OCI-LY7 (cell line): Measurements from ENCODE around the gene GLB1L2.
"Not testable (repeated sequence)": the region's sequence is repeated elsewhere in the genome, so short reads cannot be mapped to it uniquely, and the experiment has no call there.

Experiments used
- EZH2phosphoT487 ChIP-seq: fragments of 200-600 bp; sonication (generic); IDR thresholded peaks from 2 replicates; pipeline ENCODE4 v1.6.1; 2018; ENCODE audit warnings: low read depth, borderline replicate concordance, mild to moderate bottlenecking, mixed run types, antibody characterized with exemption, low read length, moderate library complexity, mixed read lengths
- TF ChIP-seq, protein P1 (sequence below): fragments of 200-600 bp; sonication (generic); conservative IDR thresholded peaks from 2 replicates; pipeline ENCODE4 v1.5.1; 2014; ENCODE audit warnings: mild to moderate bottlenecking, antibody characterized with exemption, low read length, moderate library complexity, mixed read lengths

DNA sequence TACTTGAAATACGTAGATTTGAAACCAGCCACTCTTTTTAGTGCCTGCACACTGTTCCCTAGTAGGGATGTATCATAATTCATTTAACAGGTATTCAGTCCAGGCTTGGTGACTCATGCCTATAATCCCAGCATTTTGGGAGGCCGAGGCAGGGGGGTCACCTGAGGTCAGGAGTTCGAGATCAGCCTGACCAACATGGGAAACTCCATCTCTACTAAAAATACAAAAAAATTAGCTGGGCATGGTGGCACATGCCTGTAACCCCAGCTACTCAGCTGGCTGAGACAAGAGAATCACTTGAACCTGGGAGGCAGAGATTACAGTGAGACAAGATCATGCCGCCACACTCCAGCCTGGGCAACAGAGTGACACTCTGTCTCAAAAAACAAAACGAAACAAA, 47.4 kb upstream of the GLB1L2 start:
- TF ChIP-seq EZH2phosphoT487, result not testable (repeated sequence)
- TF ChIP-seq, protein P1, sequence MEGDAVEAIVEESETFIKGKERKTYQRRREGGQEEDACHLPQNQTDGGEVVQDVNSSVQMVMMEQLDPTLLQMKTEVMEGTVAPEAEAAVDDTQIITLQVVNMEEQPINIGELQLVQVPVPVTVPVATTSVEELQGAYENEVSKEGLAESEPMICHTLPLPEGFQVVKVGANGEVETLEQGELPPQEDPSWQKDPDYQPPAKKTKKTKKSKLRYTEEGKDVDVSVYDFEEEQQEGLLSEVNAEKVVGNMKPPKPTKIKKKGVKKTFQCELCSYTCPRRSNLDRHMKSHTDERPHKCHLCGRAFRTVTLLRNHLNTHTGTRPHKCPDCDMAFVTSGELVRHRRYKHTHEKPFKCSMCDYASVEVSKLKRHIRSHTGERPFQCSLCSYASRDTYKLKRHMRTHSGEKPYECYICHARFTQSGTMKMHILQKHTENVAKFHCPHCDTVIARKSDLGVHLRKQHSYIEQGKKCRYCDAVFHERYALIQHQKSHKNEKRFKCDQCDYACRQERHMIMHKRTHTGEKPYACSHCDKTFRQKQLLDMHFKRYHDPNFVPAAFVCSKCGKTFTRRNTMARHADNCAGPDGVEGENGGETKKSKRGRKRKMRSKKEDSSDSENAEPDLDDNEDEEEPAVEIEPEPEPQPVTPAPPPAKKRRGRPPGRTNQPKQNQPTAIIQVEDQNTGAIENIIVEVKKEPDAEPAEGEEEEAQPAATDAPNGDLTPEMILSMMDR, result not testable (repeated sequence)
